Activated effector memory CD4-positive, alpha-beta T cell treated with Interleukin-2 at 50 U/mL for 16 hours (primary cell): ENCODE data around the gene ACTR1B.
"Not testable (repeated sequence)": the region's sequence is repeated elsewhere in the genome, so short reads cannot be mapped to it uniquely, and the experiment has no call there.

Source experiments
- DNase-seq: peaks from one replicate; pipeline ENCODE4 v3.0.0-alpha.2; 2020

ACTR1B gene

GRCh38 chr2:97657986-97658690 lies 5.7 kb downstream of the ACTR1B start:
- no peak for DNase-seq

- DNase-seq, result no peak
These were observed 6.8 kb downstream of the ACTR1B start for GRCh38 chr2:97656905-97657587.

- DNase-seq, result no peak
These were observed 7.6 kb downstream of the ACTR1B start for GRCh38 chr2:97656129-97656755.

- DNase-seq, result no peak
These were observed 9.1 kb downstream of the ACTR1B start for GRCh38 chr2:97654791-97655190.

GRCh38 chr2:97654309-97654708 lies 9.5 kb downstream of the ACTR1B start:
- no peak for DNase-seq

- no peak for DNase-seq
These were observed 10.0 kb downstream of the ACTR1B start for GRCh38 chr2:97653874-97654273.

- DNase-seq, result no peak
These were observed 10.4 kb downstream of the ACTR1B start for GRCh38 chr2:97653473-97653872.

- DNase-seq, result no peak
These were observed 12.7 kb downstream of the ACTR1B start for GRCh38 chr2:97651114-97651513.

- no peak for DNase-seq
These were observed 16.9 kb downstream of the ACTR1B start for GRCh38 chr2:97646977-97647376.

GRCh38 chr2:97645695-97646629 lies 17.9 kb downstream of the ACTR1B start, which contains the start of gene COX5B:
TSS of gene COX5B (plus strand) at chr2:97646062. CDS start at chr2:97646087, 25 bp downstream.
- peak; percentile 99 for DNase-seq

- no peak for DNase-seq
These were observed 18.6 kb downstream of the ACTR1B start for GRCh38 chr2:97645112-97645694.

GRCh38 chr2:97644023-97644717 lies 19.7 kb downstream of the ACTR1B start:
- no peak for DNase-seq

- not testable (repeated sequence) for DNase-seq
These were observed 37.8 kb downstream of the ACTR1B start for GRCh38 chr2:97626049-97626430.

GRCh38 chr2:97625354-97626048 lies 38.3 kb downstream of the ACTR1B start:
- not testable (repeated sequence) for DNase-seq

GRCh38 chr2:97622976-97623375 lies 40.9 kb downstream of the ACTR1B start:
- not testable (repeated sequence) for DNase-seq

- not testable (repeated sequence) for DNase-seq
These were observed 43.4 kb downstream of the ACTR1B start for GRCh38 chr2:97620492-97620891.

- not testable (repeated sequence) for DNase-seq
These were observed 44.7 kb downstream of the ACTR1B start for GRCh38 chr2:97618939-97619827.

- DNase-seq, result no peak
These were observed 45.9 kb downstream of the ACTR1B start for GRCh38 chr2:97617911-97618310.

GRCh38 chr2:97615746-97616145 lies 48.1 kb downstream of the ACTR1B start:
- not testable (repeated sequence) for DNase-seq

- DNase-seq, result not testable (repeated sequence)
These were observed 51.9 kb downstream of the ACTR1B start for GRCh38 chr2:97611895-97612294.
